ENCODE data around the gene SPTBN4.

SPTBN4 gene

GRCh38 chr19:40604647-40605215 is 137.9 kb downstream of the SPTBN4 start:
- ATAC-seq (no peak), DNase-seq (peak; percentile 24)

DNA sequence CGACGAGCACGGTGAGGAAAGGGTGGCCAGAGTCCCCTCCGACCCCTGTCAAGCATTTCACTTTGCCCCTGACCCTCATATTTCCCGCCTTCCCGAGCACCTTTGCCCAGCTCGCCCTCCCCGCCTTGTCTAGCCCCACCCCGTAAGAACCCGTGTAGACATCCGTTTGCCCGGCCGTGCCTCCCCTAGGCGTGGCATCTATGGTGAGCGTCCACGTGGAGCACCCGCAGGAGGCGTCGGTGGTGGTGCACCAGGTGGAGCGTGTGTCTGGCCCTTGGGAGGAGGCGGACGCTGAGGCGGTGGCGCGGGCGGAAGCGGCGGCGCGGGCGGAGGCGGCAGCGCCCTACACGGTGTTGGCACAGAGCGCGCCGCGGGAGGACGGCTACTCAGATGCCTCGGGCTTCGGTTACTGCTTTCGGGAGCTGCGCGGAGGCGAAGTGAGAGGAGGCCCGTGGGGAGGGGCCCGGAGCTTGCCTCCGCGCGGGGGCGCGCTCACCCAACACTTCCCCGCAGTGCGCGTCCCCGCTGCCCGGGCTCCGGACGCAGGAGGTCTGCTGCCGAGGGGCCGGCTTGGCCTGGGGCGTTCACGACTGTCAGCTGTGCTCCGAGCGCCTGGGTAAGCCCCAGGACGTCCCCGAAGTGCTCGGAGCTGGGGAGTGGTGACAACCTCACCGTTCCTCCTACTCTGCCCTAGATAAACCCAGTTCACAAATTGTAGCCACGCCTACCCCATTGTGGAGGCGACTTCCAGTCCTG is 138.6 kb downstream of the SPTBN4 start:
- ATAC-seq (peak; percentile 48), DNase-seq (peak; percentile 81)

- DNase-seq (no peak), ATAC-seq (no peak)
Measured at GRCh38 chr19:40607311-40608239, 140.8 kb downstream of the SPTBN4 start.

DNA sequence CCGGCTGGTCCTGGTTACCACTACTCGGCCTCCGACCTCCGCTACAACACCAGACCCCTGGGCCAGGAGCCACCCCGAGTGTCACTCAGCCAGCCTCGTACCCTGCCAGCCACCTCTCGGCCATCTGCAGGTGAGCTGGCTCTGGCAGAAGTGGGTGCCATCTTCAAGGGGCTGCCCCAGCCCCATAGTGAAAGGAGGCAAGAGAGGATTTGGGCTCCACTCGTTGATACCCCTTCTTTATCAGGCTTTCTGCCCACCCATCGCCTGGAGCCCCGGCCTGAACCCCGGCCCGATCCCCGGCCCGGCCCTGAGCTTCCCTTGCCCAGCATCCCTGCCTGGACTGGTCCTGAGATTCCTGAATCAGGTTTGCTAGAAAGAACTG is 141.4 kb downstream of the SPTBN4 start:
- no peak for ATAC-seq
- DNase-seq = no peak

- no peak for DNase-seq
- ATAC-seq = no peak
Measured at GRCh38 chr19:40608957-40609356, 142.2 kb downstream of the SPTBN4 start.

GRCh38 chr19:40609561-40610395 is 143.0 kb downstream of the SPTBN4 start:
- peak; percentile 97 for DNase-seq
- peak; percentile 58 for ATAC-seq

GRCh38 chr19:40610396-40611064 is 143.7 kb downstream of the SPTBN4 start:
- DNase-seq (peak; percentile 66), ATAC-seq (no peak)

- ATAC-seq (no peak), DNase-seq (no peak)
Measured at GRCh38 chr19:40611096-40611495, 144.3 kb downstream of the SPTBN4 start.

GRCh38 chr19:40611900-40612698 is 145.3 kb downstream of the SPTBN4 start:
- ATAC-seq = no peak
- DNase-seq = no peak

DNA sequence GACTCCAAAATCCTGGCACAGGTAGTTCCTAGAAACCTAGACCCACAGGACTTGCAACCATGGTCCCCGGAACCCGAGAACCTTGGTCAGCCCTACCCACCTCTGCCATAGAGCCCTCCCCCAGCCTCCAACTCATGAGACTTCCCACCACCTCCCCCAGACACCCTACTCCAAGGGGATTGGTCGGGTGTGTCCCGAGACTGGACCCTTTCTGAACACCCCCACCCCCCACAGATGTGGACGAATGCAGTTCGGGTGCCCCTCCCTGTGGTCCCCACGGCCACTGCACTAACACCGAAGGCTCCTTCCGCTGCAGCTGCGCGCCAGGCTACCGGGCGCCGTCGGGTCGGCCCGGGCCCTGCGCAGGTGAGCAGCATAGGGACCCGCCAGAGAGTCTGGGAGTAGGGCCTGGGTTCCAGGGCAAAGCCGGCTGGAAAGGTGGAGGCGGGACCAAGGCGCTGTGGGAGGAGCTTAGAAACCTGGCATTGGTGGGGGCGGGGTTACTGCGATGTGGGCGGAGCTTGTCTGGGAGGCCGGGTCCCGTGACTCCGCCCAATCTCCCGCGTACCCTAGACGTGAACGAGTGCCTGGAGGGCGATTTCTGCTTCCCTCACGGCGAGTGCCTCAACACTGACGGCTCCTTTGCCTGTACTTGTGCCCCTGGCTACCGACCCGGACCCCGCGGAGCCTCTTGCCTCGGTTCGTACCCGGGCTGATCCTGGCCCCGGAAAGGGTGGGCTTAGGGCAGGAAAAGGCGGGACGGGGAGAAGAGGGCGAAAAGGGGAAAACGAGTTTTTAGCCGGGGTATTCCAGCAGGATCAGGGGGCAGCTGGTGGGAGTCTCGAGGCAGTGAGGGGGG is 146.3 kb downstream of the SPTBN4 start:
- ATAC-seq = no peak
- peak; percentile 91 for DNase-seq

GRCh38 chr19:40613690-40614621 is 147.2 kb downstream of the SPTBN4 start:
- DNase-seq (peak; percentile 90), ATAC-seq (peak; percentile 53)

GRCh38 chr19:40614622-40615411 is 148.0 kb downstream of the SPTBN4 start:
- ATAC-seq (peak; percentile 59), DNase-seq (peak; percentile 97)

DNA sequence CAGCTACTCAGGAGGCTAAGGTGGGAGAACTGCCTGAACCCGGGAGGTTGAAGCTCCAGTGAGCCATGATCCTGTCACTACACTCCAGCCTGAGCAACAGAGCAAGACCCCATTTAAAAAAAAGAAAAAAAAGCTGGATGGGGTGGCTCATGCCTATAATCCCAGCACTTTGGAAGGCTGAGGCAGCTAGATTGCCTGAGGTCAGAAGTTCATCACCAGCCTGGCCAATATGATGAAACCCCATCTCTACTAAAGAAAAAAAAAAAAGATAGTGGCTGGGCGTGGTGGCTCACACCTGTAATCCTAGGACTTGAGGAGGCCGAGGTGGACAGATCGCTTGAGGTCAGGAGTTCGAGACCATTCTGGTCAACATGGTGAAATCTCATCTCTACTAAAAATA is 149.4 kb downstream of the SPTBN4 start:
- no peak for DNase-seq
- no peak for ATAC-seq

GRCh38 chr19:40616941-40617340 is 150.1 kb downstream of the SPTBN4 start:
- ATAC-seq (no peak), DNase-seq (no peak)

- ATAC-seq (no peak), DNase-seq (no peak)
Measured at GRCh38 chr19:40617961-40618360, 151.2 kb downstream of the SPTBN4 start.

GRCh38 chr19:40619333-40620160 is 152.7 kb downstream of the SPTBN4 start:
- ATAC-seq (no peak), DNase-seq (no peak)

- ATAC-seq = no peak
- no peak for DNase-seq
Measured at GRCh38 chr19:40620161-40620485, 153.3 kb downstream of the SPTBN4 start.

Data from stimulated activated naive CD8-positive, alpha-beta T cell treated with anti-CD3 and anti-CD28 coated beads, Interleukin-15, Interleukin-2, amounts not matched to agents 100 U/mL and 50 U/mL, for 24 hours (primary cell).